ENCODE results near the gene UBA5. TPM values are rescaled to one million over a fixed set of nuclear protein-coding genes. Genes with fewer than 3 reads are reported as not detected.

Gene UBA5
- total and polyA plus RNA-seq, 2 of the 13 experiments (the other 11 are each of a cell fraction or from before 2014, with no cell fraction given) = 30.2 to 46.8 TPM

DNA sequence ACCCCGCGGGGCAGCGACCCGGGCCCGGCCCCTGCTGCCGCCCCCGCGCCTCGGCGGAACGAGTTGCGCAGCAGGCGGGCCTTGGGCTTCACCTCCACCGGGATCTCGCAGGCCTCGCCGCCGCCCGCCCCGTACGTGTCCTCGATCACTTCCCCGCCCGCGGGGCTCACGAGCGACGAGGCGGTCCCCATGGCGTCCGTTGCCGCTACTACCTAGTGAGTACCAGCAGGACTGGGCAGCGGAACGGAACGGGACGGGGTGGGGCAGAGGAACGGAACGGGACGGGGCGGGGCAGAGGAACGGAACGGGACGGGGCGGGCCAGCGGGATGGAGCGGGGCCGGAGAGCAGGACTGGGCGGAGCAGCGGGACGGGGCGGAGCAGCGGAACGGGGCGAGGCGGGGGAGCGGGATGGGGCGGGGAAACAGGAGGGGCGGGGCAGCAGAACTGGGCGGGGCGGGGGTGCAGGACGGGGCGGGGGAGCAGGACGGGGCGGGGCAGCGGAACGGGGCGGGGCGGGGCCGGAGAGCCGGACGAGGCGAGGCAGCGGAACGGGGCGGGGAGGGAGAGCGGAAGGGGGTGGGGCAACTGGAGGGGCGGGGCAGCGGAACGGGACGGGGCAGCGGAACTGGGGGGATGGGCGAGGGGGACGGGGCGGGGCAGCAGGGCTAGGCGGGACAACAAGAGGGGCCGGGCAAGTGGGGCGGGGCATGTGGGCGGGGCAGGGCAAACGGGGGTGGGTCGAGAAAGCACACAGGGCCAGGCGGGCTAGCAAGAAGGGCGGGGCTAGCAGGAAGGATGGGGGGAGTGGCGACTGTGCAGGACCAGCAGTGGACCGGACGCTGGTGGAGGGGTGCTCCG is 62.3 kb downstream of the UBA5 start, which contains the start of gene NPHP3 (continued):
- TF ChIP-seq, protein P1, sequence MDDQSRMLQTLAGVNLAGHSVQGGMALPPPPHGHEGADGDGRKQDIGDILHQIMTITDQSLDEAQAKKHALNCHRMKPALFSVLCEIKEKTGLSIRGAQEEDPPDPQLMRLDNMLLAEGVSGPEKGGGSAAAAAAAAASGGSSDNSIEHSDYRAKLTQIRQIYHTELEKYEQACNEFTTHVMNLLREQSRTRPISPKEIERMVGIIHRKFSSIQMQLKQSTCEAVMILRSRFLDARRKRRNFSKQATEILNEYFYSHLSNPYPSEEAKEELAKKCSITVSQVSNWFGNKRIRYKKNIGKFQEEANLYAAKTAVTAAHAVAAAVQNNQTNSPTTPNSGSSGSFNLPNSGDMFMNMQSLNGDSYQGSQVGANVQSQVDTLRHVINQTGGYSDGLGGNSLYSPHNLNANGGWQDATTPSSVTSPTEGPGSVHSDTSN (CRISPR knock-in tag; IDR thresholded peaks at IDR 0.05; ENCODE audit: borderline replicate concordance) = 0 out of 2 replicates have a peak, but pooled peaks have one; percentile 41
- TF ChIP-seq RBFOX2 (IDR thresholded peaks at IDR 0.05; ENCODE audit: low read depth, low read length) (peak; percentile 88), ZFX (CRISPR knock-in tag; IDR thresholded peaks at IDR 0.05; ENCODE audit: low read depth) (peak; percentile 93), KDM5A (IDR thresholded peaks at IDR 0.05; ENCODE audit: borderline replicate concordance, low read length) (no peak), DR1 (CRISPR knock-in tag; IDR thresholded peaks at IDR 0.05) (no peak), ZNF30 (CRISPR knock-in tag; IDR thresholded peaks at IDR 0.05) (no peak), ZFYVE20 (CRISPR knock-in tag; IDR thresholded peaks at IDR 0.05; ENCODE audit: borderline replicate concordance, low read depth) (no peak), RORA (CRISPR knock-in tag; IDR thresholded peaks at IDR 0.05) (no peak), ZNF264 (CRISPR knock-in tag; IDR thresholded peaks at IDR 0.05) (0 out of 2 replicates have a peak, but pooled peaks have one; percentile 5), ERF (CRISPR knock-in tag; IDR thresholded peaks at IDR 0.05) (no peak), FOXC1 (CRISPR knock-in tag; IDR thresholded peaks at IDR 0.05; ENCODE audit: borderline replicate concordance) (0 out of 2 replicates have a peak, but pooled peaks have one; percentile 36), ZNF780A (CRISPR knock-in tag; IDR thresholded peaks at IDR 0.05) (peak; percentile 32; the same call in 1 of the 2 replicates), RXRA (CRISPR knock-in tag; IDR thresholded peaks at IDR 0.05) (no peak; the same call in 1 of the 2 replicates), MED1 (CRISPR knock-in tag; IDR thresholded peaks at IDR 0.05) (no peak), NBN (conservative IDR thresholded peaks at IDR 0.05) (no peak), NAIF1 (CRISPR knock-in tag; IDR thresholded peaks at IDR 0.05; ENCODE audit: borderline replicate concordance) (no peak), ZNF547 (CRISPR knock-in tag; IDR thresholded peaks at IDR 0.05) (no peak)
- TF ChIP-seq, protein P2, sequence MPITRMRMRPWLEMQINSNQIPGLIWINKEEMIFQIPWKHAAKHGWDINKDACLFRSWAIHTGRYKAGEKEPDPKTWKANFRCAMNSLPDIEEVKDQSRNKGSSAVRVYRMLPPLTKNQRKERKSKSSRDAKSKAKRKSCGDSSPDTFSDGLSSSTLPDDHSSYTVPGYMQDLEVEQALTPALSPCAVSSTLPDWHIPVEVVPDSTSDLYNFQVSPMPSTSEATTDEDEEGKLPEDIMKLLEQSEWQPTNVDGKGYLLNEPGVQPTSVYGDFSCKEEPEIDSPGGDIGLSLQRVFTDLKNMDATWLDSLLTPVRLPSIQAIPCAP (CRISPR knock-in tag; IDR thresholded peaks at IDR 0.05; ENCODE audit: low read depth) = no peak
- TF ChIP-seq, protein P3, sequence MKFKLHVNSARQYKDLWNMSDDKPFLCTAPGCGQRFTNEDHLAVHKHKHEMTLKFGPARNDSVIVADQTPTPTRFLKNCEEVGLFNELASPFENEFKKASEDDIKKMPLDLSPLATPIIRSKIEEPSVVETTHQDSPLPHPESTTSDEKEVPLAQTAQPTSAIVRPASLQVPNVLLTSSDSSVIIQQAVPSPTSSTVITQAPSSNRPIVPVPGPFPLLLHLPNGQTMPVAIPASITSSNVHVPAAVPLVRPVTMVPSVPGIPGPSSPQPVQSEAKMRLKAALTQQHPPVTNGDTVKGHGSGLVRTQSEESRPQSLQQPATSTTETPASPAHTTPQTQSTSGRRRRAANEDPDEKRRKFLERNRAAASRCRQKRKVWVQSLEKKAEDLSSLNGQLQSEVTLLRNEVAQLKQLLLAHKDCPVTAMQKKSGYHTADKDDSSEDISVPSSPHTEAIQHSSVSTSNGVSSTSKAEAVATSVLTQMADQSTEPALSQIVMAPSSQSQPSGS (CRISPR knock-in tag; IDR thresholded peaks at IDR 0.05) = no peak
- TF ChIP-seq, protein P4, sequence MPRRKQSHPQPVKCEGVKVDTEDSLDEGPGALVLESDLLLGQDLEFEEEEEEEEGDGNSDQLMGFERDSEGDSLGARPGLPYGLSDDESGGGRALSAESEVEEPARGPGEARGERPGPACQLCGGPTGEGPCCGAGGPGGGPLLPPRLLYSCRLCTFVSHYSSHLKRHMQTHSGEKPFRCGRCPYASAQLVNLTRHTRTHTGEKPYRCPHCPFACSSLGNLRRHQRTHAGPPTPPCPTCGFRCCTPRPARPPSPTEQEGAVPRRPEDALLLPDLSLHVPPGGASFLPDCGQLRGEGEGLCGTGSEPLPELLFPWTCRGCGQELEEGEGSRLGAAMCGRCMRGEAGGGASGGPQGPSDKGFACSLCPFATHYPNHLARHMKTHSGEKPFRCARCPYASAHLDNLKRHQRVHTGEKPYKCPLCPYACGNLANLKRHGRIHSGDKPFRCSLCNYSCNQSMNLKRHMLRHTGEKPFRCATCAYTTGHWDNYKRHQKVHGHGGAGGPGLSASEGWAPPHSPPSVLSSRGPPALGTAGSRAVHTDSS (CRISPR knock-in tag; conservative IDR thresholded peaks at IDR 0.05) = no peak
- TF ChIP-seq, protein P5, sequence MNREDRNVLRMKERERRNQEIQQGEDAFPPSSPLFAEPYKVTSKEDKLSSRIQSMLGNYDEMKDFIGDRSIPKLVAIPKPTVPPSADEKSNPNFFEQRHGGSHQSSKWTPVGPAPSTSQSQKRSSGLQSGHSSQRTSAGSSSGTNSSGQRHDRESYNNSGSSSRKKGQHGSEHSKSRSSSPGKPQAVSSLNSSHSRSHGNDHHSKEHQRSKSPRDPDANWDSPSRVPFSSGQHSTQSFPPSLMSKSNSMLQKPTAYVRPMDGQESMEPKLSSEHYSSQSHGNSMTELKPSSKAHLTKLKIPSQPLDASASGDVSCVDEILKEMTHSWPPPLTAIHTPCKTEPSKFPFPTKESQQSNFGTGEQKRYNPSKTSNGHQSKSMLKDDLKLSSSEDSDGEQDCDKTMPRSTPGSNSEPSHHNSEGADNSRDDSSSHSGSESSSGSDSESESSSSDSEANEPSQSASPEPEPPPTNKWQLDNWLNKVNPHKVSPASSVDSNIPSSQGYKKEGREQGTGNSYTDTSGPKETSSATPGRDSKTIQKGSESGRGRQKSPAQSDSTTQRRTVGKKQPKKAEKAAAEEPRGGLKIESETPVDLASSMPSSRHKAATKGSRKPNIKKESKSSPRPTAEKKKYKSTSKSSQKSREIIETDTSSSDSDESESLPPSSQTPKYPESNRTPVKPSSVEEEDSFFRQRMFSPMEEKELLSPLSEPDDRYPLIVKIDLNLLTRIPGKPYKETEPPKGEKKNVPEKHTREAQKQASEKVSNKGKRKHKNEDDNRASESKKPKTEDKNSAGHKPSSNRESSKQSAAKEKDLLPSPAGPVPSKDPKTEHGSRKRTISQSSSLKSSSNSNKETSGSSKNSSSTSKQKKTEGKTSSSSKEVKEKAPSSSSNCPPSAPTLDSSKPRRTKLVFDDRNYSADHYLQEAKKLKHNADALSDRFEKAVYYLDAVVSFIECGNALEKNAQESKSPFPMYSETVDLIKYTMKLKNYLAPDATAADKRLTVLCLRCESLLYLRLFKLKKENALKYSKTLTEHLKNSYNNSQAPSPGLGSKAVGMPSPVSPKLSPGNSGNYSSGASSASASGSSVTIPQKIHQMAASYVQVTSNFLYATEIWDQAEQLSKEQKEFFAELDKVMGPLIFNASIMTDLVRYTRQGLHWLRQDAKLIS (CRISPR knock-in tag; IDR thresholded peaks at IDR 0.05) = no peak

All from HepG2 (cell line).